HUES48 (cell line): ENCODE results near the gene OR7G1.
A peak's percentile ranks its signal among the peaks of the same experiment; 100 is the strongest.
"Not testable (repeated sequence)": the region's sequence is repeated elsewhere in the genome, so short reads cannot be mapped to it uniquely, and the experiment has no call there.

Source experiments
- H3K27ac ChIP-seq: one replicate; pipeline ENCODE4 v1.7.0; 2013; ENCODE audit warnings: low read depth, low read length, inconsistent platforms
- H3K27me3 ChIP-seq: 2 replicates; pipeline ENCODE4 v1.6.1; 2013; ENCODE audit warnings: mild to moderate bottlenecking, low read length; ENCODE audit not compliant: control insufficient read depth, insufficient read depth
- H3K36me3 ChIP-seq: 2 replicates; pipeline ENCODE4 v1.6.1; 2013; ENCODE audit warnings: low read length; ENCODE audit not compliant: control insufficient read depth, insufficient read depth
- H3K4me1 ChIP-seq: 2 replicates; pipeline ENCODE4 v1.6.1; 2013; ENCODE audit warnings: mild to moderate bottlenecking, low read length; ENCODE audit not compliant: control insufficient read depth, insufficient read depth
- H3K4me3 ChIP-seq: 2 replicates; pipeline ENCODE4 v1.5.1; 2013; ENCODE audit warnings: mild to moderate bottlenecking, low read depth, low read length
- H3K9ac ChIP-seq: 2 replicates; pipeline ENCODE4 v1.6.1; 2013; ENCODE audit warnings: mild to moderate bottlenecking, low read depth, low read length, moderate library complexity
- H3K9me3 ChIP-seq: 2 replicates; pipeline ENCODE4 v1.6.1; 2013; ENCODE audit warnings: low read length; ENCODE audit not compliant: control insufficient read depth, insufficient read depth

OR7G1 gene

GRCh38 chr19:9078651-9079050, 36.9 kb downstream of the OR7G1 start:
- H3K36me3 ChIP-seq, result no peaks in the 10 kb centered on the region
- peaks cover 12% of the 10 kb centered on the region for H3K4me1 ChIP-seq
- H3K27ac ChIP-seq, result no peak overlapping the region
- H3K4me3 ChIP-seq, result no peak overlapping the region
- no peaks in the 10 kb centered on the region for H3K27me3 ChIP-seq
- H3K9ac ChIP-seq, result no peak overlapping the region
- H3K9me3 ChIP-seq, result peaks cover 4% of the 10 kb centered on the region

- H3K4me1 ChIP-seq, result peaks cover 13% of the 10 kb centered on the region
- H3K27ac ChIP-seq, result no peak overlapping the region
Observed at GRCh38 chr19:9076901-9077300, 38.7 kb downstream of the OR7G1 start.

GRCh38 chr19:9075064-9075949, 40.3 kb downstream of the OR7G1 start:
- peaks cover 14% of the 10 kb centered on the region for H3K4me1 ChIP-seq
- H3K36me3 ChIP-seq, result no peaks in the 10 kb centered on the region
- H3K9ac ChIP-seq, result no peak overlapping the region; the same call in 1 of the 2 replicates
- H3K9me3 ChIP-seq, result no peaks in the 10 kb centered on the region
- H3K4me3 ChIP-seq, result no peak overlapping the region; the same call in 1 of the 2 replicates
- no peaks in the 10 kb centered on the region for H3K27me3 ChIP-seq
- H3K27ac ChIP-seq, result peak overlapping the region; percentile 95

More at GRCh38 chr19:9076901-9077300, 38.7 kb downstream of the OR7G1 start:
- Histone ChIP-seq H3K9me3 (no peaks in the 10 kb centered on the region), H3K4me3 (no peak overlapping the region), H3K27me3 (no peaks in the 10 kb centered on the region), H3K36me3 (no peaks in the 10 kb centered on the region), H3K9ac (no peak overlapping the region)

- H3K9ac ChIP-seq, result no peak overlapping the region
- no peaks in the 10 kb centered on the region for H3K27me3 ChIP-seq
Observed at GRCh38 chr19:9073806-9074205, 41.8 kb downstream of the OR7G1 start.

GRCh38 chr19:9071720-9072119, 43.8 kb downstream of the OR7G1 start:
- not testable (repeated sequence) for H3K27ac ChIP-seq, H3K9ac ChIP-seq, H3K36me3 ChIP-seq, H3K4me3 ChIP-seq, H3K27me3 ChIP-seq, H3K9me3 ChIP-seq
- H3K4me1 ChIP-seq, result peaks cover 23% of the 10 kb centered on the region

More at GRCh38 chr19:9073806-9074205, 41.8 kb downstream of the OR7G1 start:
- H3K9me3 ChIP-seq, result no peaks in the 10 kb centered on the region
- H3K4me1 ChIP-seq, result peaks cover 23% of the 10 kb centered on the region
- H3K36me3 ChIP-seq, result no peaks in the 10 kb centered on the region
- H3K4me3 ChIP-seq, result no peak overlapping the region
- peak overlapping the region; percentile 77 for H3K27ac ChIP-seq

- Histone ChIP-seq H3K27me3 (no peaks in the 10 kb centered on the region), H3K27ac (peak overlapping the region; percentile 77), H3K4me3 (no peak overlapping the region), H3K36me3 (no peaks in the 10 kb centered on the region), H3K4me1 (peaks cover 19% of the 10 kb centered on the region), H3K9ac (0 out of 2 replicates have a peak overlapping the region, but pooled peaks have one; percentile 30), H3K9me3 (no peaks in the 10 kb centered on the region)
Observed at GRCh38 chr19:9070066-9070465, 45.5 kb downstream of the OR7G1 start.

GRCh38 chr19:9065457-9066014, 50.0 kb downstream of the OR7G1 start:
- Histone ChIP-seq H3K9me3 (no peaks in the 10 kb centered on the region), H3K27ac (no peak overlapping the region)

More at GRCh38 chr19:9065457-9066014, 50.0 kb downstream of the OR7G1 start:
- Histone ChIP-seq H3K9ac (no peak overlapping the region), H3K27me3 (no peaks in the 10 kb centered on the region), H3K36me3 (no peaks in the 10 kb centered on the region), H3K4me3 (no peak overlapping the region), H3K4me1 (0 out of 2 replicates have a peak, but pooled peaks cover 9% of the 10 kb centered on the region)
